ENCODE results near the gene MYO5C.

DNA sequence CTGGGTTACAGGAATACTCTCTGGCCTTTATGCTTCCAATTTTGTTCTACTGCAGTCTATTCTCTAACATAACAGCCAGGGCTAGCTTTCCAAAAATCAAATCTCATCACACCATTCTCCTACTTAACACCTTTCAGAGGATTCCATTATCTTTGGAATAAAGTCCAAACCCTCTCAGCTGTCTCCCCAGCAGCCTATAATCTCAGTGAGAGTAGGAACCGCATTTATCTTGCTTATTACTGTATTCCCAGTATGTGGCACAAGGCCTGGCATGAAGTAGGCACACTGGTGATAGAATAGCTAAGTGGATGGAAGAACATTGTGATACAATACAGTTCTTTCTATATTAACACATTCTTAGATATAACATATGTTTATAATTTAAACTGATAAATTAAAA lies 49.0 kb upstream of the MYO5C start:
- TF ChIP-seq, protein P1, sequence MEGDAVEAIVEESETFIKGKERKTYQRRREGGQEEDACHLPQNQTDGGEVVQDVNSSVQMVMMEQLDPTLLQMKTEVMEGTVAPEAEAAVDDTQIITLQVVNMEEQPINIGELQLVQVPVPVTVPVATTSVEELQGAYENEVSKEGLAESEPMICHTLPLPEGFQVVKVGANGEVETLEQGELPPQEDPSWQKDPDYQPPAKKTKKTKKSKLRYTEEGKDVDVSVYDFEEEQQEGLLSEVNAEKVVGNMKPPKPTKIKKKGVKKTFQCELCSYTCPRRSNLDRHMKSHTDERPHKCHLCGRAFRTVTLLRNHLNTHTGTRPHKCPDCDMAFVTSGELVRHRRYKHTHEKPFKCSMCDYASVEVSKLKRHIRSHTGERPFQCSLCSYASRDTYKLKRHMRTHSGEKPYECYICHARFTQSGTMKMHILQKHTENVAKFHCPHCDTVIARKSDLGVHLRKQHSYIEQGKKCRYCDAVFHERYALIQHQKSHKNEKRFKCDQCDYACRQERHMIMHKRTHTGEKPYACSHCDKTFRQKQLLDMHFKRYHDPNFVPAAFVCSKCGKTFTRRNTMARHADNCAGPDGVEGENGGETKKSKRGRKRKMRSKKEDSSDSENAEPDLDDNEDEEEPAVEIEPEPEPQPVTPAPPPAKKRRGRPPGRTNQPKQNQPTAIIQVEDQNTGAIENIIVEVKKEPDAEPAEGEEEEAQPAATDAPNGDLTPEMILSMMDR (IDR thresholded peaks at IDR 0.05; ENCODE audit: insufficient read depth, low read depth, low read length): no peak
- TF ChIP-seq EZH2 (IDR thresholded peaks at IDR 0.05; ENCODE audit: insufficient read depth, low read length): no peak

Data from astrocyte (in vitro differentiated cells and primary cell).